GM10266 (cell line): ENCODE measurements around the gene ZNF774.

Source experiments
- DNase-seq: peaks from one replicate; pipeline ENCODE4 v3.0.0; 2012; ENCODE audit errors: extremely low spot score
- CTCF ChIP-seq: IDR thresholded peaks from 2 replicates; pipeline ENCODE4 v1.5.1; 2012; ENCODE audit warnings: mild to moderate bottlenecking, low read depth; ENCODE audit not compliant: control insufficient read depth, insufficient read depth; ENCODE audit errors: missing control alignments

Gene ZNF774

GRCh38 chr15:90334304-90334731 lies 17.8 kb upstream of the ZNF774 start:
- DNase-seq: no peak
- TF ChIP-seq CTCF: no peak

- TF ChIP-seq CTCF: no peak
- no peak for DNase-seq
Observed at GRCh38 chr15:90336705-90337141, 15.4 kb upstream of the ZNF774 start.

- DNase-seq: no peak
- no peak for TF ChIP-seq CTCF
Observed at GRCh38 chr15:90337256-90337655, 14.8 kb upstream of the ZNF774 start.

- no peak for TF ChIP-seq CTCF
- DNase-seq: no peak
Observed at GRCh38 chr15:90338532-90338931, 13.6 kb upstream of the ZNF774 start.

GRCh38 chr15:90340345-90340744 lies 11.7 kb upstream of the ZNF774 start:
- DNase-seq: no peak
- no peak for TF ChIP-seq CTCF

GRCh38 chr15:90343302-90343790 lies 8.7 kb upstream of the ZNF774 start:
- TF ChIP-seq CTCF: no peak
- no peak for DNase-seq

GRCh38 chr15:90344662-90345061 lies 7.4 kb upstream of the ZNF774 start:
- no peak for DNase-seq
- no peak for TF ChIP-seq CTCF
